Hypothalamus (tissue), 51 donors: ENCODE data around the gene PDAP1.
"Not testable (repeated sequence)": the region's sequence is repeated elsewhere in the genome, so short reads cannot be mapped to it uniquely, and the experiment has no call there.

Experiments used
- DNase-seq, 51 donors: peaks; one replicate each; lab custom pipeline; 2025; lab: John Stamatoyannopoulos, UW

The PDAP1 gene, protein sequence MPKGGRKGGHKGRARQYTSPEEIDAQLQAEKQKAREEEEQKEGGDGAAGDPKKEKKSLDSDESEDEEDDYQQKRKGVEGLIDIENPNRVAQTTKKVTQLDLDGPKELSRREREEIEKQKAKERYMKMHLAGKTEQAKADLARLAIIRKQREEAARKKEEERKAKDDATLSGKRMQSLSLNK

DNA sequence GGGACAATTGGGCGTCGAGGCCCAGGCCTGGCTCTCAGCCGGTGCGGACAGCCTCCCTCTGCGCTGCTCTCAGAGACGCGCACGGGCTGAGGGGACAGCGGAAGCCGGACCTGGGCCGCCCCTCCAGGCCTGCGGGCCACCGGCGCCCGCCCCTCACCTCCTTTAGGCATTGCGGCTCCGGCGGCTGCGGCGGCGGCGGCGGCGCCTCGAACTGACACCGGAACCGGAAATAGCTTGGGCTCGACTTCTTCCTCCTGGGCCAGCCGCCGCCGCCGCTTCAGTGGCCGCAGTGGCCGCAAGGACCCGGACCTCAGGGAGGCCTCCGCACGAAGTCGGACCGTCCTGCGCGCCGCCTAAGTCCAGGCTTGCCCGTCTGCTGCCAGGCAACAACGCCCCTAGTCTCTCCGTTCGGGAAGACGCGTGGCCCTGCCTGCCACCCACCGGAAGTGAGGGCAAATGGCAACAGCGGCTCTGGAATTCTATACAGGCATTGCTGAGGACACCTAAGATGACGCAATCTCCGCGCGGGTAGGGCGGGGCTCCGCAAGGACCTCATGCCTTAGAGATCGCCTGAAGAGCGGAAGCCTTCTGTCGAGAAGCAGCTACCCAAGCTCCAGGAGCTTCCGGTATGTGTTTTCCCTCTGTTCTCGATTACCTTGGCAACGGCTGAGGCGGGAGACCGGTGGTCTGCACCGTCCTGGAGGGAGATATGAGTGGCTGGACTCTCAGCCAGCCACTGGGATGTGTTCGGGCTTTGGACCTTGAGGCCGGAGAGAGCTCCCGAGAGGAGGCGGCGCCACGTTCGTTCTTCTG, at the start of gene PDAP1, which contains the start of gene BUD31:
TSS of gene PDAP1 (minus strand) at position 219 of the 813 bp plus-strand sequence. CDS start at position 170, 49 bp downstream.
TSS of gene BUD31 (plus strand) at position 591 of the 813 bp plus-strand sequence. CDS start 2,124 bp downstream, outside the sequence.
- DNase-seq, result peak; percentile 82 to 100 (median 94)

DNA sequence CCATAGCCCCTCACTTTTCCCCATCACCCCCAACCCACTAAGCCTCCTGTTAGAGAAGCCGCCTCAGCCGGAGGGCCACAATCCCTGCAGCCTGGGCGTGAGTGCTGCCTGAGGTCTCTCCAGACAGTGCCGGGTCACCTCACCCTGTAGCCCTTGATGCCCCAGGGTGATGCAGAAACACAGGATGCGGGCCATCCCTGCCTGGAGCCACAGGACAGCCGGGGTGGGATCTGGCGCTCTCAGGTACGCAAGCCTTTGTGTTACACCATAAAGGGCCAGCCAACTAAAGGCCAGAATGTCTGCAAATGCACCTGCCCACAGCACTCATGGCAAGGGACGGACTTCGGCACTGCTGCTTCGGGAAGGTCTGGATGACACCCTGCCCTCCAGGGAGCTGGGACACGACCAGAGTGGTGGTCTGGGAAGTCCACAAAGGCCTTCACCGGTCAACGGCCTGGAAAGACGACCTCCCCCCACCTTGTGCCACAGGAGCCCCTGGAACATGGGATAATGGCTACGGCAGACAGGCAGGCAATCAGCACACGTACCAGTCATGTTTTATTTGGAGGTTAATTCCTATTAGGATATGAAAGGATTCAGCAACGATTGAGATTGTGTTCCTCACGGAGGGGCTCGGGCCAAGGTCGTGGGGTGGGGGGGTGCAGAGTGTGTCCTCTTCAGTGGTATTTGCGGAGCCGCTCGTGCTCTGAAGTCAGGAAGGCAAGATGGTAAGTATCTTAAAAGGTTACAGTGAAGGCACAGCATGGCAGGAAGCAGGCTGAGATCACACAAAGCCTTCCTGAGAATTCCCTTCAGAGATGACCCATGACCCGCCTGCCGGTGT, 49.5 kb upstream of the PDAP1 start:
- no peak for DNase-seq

DNA sequence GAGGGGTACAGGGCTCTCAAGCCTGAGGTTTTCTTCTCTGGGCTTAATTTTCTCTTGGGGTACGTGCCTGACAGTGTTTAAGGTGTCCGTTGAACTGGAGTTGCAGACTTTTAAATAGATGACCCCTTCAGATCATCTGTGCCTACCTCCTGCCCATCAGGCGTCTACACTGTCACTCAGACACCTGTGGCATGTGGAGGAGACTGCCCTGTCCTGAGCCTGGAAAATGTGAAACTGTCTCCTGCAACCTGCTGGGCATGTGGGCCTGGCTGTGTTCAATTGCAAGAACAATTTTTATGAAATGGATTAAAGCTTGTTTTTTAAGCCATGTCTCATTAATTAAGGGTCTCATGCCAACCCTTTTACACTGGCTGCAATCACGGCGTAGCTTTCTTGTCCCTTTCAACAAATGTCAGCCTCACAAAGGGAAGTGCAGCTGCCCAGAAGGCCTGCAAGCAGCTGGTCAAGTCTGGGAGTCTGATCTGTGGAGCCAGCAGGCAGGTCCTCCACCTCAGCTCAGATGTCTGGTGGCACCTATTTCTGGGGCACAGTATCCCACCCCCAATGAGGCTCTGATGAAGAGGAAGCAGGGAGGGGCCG, 48.8 kb upstream of the PDAP1 start:
- no peak for DNase-seq

DNA sequence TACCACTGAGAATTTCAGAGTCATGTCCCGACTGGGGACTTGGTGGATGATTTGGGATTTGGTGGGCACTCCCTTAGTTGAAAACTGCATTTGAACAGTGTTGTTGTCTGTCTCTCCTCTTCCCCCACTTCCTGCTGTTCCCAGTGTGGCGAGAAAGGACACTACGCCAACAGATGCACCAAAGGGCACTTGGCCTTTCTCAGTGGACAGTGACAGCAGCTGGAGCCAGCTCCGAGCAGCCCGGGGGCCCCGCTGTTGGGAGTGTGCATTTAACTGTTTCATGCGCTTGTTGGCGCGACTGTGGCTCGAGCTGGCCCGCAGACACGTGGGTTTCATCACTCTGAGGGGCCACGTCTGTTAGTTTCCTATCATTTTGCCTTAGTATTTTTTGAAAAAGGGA, 47.9 kb upstream of the PDAP1 start:
- peak in 11 of 51 donors; percentile 6 to 43 (median 15) for DNase-seq

DNA sequence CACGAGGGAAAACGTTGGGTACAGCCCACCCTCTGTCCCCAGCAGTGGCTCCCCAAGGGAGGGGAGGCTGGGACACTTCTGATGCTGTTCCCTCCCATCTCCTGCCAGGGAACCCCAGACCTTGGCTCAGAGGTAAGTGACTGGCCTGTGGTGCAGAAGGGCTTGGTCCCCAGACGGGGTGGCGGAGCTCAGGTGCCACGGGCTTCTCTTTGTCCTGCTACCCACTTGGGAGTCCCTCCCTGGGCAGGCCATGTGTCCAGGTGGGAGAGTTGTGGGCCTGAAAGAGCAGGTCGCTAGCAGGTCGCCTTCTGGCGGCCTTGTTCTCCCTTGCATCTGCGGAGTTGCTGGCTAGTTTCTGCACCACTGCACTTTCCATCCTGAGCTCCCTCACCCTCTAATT, 47.5 kb upstream of the PDAP1 start:
- no peak for DNase-seq

DNA sequence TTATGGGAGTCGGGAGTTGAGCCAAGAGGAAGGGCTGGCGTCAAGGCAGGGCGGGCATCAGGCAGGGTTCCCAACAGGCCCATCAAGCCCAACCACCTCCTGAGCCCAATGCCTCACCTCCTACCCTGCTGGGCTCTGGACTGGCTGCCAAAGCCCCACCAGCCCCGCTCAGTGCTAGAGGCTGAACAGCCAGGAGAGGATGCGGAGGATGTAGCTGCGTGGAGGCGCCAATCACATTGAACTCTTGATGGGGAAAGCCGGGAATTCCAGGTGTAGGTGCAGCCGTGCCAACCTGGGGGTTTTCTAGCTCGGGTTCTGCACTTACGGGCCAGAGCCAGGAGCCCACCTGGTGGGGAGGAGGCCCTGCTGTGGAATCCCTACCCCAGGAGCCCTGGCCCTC, 44.7 kb upstream of the PDAP1 start:
- DNase-seq, result no peak

DNA sequence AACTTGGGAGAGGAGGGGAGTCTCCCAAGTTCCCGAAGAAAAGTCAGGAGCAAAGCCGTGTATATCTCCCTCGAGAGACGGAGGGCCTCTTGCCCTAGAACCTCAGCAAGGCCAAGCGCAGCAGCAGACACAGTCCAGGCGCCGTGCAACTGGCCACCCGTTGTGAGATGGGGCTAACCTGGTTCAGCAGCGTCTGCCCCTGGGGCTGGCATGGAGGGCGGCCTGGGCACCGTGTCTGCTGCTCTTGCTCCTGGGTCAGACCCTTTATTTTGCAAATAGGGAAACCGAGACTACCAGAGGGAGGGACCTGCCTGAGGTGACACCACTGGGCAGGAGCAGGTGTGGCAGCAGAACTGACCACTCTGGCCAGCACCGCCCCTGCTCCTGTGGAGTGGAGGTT, 44.1 kb upstream of the PDAP1 start:
- DNase-seq, result no peak

DNA sequence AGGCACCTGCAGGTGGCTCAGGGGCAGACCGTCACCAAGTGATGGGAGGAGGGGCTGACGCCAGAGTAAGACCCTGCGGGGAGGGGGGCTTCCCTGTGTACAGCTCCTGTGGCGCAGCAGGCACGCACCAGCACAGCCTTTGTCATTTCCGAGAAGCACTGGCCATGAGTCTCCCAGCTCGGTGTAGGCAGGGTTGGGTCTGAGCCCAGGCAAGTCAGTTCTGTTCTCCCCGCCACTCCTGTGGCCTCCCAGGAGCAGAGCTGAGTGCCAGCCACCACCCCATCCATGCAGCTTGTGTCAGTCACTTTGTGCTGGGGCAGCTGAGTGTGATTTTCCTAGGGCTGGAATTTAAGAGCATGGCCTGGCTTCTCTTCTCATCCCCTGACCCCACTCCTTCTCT, 43.5 kb upstream of the PDAP1 start:
- DNase-seq, result peak in 24 of 51 donors; percentile 8 to 67 (median 29)

DNA sequence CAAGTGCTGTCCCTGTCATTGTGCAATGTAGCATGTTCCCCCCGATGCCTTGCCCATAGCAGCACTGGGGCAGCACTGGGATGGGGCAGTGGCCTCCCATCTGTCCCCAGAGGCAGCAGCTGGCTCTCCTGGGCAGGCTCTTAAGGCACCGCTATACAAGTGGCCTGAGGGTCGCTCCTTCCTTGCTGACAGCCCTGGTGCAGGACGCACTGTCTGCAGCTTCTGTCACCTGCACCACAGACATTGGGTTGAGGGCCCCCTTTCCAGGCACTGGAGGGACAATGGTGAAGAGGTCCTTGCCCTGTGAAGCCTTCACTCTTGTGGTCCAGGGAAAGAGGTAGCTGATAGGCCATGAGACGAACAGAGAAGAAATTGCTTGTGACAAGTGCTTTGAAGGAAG, 40.9 kb upstream of the PDAP1 start:
- DNase-seq, result no peak

DNA sequence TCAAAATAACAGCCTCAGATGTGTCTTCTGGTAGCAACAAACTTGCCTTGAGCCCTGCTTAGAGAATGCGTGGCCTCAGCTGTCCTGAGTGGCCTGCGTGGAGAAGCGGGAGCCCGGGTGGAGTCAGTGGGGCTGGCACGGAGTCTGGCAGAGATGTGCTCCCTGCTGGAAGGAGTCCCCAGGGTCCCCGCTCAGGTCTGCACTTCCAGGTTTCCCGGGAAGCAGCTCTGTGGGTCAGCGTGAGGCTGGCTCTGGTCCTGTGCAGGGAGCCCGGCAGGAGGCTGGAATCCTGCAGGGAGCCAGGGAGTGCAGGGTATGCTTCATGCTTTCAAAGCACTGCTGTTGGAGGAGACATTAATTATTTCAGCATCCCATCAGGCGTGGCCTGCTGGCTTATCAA, 40.5 kb upstream of the PDAP1 start:
- no peak for DNase-seq

DNA sequence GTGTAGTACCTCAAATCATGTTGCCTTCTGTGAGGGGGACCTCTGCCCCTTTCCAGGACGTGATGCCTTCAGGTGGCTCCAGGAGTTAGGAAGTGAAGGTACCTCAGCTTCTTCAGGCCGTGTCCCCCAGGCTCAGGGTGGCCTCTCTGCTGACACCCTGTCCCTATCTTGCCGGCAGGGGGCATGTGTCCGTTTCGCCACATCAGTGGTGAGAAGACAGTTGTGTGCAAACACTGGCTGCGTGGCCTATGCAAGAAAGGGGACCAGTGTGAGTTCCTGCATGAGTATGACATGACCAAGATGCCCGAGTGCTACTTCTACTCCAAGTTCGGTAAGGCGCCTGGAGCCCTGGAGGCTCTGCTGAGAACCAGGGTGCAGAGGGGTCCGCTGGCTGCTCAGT, 39.5 kb upstream of the PDAP1 start:
- DNase-seq, result no peak

DNA sequence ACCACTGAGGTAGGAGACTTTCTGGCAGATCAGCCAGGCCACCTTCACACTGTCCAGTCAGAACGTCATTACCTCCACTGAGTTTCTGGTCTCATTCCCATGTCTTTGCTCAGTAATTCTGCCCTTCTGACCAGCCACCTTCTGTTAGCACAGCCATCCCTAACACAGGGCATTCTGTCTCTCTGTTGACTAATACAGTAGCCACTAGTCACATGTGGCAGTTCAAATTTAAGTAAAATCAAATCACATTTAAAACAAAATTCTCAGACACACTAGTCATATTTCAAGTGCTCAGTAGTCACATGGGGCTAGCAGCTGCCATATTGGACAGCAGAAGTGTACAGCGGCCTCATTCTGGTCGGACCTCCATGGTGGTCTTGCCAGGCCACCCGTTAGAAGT, 37.7 kb upstream of the PDAP1 start:
- no peak for DNase-seq

DNA sequence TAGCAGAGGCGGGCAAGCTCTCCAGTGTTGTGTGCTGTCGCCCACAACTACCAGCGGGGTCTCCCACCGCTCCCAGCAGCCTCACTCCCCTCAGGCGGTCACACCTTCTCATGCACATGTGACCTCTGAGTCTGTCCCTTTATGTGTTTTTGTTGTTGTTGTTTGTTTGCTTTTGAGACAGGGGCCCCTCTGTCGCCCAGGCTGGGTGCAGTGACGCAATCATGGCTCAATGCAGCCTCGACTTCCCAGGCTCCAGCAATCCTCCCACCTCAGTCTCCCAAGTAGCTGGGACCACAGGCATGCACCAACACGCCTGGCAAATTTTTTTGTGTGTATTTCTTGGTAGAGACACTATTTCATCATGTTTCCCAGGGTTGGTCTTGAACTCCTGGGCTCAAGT, 31.8 kb upstream of the PDAP1 start:
- DNase-seq, result no peak

DNA sequence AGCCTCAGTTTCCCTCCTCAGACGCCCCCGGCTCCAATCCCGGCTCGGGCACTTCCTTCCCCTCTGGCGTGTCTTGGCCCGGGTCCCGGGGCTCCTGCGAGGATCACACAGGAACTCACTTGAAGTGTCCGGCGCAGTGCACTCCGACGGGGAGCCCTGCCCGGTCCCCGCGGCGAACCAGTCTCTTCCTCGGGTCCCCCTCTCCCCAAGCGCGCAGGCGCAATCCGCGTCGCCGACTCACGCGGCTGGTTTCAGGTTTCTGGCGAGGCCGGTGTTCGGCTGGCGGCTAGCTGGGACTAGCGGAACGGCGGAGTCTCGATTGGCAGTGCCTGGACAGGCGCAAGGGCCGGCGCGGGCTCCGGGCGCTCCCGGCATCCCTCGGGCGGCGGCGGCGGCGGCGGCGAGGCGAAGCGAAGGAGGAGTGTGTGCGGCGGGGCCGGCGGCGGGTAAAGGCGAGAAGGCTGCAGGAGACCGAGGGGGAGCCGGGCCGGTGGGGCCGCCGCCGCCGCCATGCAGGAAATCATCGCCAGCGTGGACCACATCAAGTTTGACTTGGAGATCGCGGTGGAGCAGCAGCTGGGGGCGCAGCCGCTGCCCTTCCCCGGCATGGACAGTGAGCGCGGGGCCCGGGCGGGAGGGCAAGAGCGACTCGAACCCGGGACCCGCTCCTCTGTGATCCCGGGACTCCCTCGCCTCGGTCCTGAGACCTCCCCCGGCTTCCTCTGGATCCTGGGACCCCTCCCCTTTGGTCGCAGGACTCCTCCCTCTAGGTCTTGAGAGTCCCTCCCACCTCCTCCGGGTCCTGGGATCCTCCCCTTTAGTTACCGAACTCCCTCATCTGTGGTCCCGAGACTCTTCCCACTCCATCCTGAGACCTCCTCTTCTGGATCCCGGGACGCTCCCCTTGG, 30.4 kb upstream of the PDAP1 start, which contains the start of the genes CPSF4 and PTCD1:
TSS of gene CPSF4 (plus strand) at position 371 of the 908 bp plus-strand sequence. CDS start at position 511, 140 bp downstream.
TSS of gene PTCD1 (minus strand) at position 226 of the 908 bp plus-strand sequence. CDS start 3,556 bp downstream, outside the sequence.
- peak; percentile 46 to 97 (median 93) for DNase-seq

DNA sequence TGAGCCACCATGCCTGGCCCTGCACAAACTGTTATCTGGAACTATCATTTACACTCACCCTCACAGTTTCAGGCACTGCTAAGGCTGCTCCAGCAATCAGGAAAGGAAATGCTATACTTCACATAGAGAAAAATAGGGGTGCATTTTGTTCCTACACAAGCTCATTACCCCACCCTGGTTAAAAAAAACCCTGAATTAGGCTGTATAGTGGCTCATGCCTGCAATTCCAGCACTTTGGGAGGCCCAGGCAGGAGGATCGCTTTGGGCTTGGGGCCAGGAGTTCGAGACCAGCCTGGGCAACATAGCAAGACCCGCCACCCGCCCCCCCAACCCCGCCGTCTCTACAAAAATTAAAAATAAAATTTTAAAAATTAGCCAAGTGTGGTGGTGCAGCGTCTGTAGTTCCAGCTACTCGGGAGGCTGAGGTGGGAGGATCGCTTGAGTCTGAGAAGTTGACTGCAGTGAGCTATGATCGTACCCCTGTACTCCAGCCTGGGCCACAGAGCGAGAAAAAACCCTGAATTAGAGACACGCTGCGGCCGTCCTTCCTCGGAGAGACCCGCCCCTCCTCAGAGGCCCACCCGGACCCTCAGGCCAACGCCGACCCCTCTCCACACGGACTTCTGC, 29.7 kb upstream of the PDAP1 start:
- DNase-seq, result no peak

DNA sequence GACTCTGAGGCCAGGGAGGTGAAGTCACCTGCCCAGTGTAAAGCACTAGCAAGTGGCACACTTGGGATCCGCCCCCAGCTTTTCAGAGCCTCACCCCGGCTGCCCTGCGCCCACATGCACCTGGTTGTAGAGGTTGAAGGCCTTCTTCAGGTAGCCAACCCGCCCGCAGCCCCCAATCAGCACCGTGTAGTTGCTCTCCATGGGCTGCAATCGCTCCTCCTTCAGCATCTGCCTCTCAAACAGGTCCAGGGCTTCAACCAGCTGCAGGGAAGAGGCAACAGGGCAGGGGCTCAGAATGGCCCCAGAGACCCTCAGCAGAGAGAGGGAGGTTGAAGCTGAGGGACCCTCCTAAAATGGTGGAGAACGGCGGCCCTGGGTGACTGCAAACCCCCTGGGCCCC, 24.8 kb upstream of the PDAP1 start:
- DNase-seq, result no peak

DNA sequence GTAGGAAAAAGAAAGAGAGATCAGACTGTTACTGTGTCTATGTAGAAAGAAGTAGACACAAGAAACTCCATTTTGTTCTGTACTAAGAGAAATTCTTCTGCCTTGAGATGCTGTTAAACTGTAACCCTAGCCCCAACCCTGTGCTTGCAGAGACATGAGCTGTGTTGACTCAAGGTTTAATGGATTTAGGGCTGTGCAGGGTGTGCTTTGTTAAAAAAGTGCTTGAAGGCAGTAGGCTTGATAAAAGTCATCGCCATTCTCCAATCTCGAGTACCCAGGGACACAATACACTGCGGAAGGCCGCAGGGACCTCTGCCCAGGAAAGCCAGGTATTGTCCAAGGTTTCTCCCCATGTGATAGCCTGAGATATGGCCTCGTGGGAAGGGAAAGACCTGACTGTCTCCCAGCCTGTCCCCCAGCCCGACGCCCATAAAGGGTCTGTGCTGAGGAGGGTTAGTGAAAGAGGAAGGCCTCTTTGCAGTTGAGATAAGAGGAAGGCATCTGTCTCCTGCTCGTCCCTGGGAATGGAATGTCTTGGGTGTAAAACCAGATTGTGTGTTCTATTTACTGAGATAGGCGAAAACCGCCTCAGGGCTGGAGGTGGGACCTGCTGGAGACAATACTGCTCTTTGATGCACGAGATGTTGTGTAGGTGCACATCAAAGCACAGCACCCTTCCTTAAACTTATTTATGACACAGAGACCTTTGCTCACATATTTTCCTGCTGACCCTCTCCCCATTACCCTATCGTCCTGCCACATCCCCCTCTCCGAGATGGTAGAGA, 23.6 kb upstream of the PDAP1 start:
- not testable (repeated sequence) for DNase-seq

DNA sequence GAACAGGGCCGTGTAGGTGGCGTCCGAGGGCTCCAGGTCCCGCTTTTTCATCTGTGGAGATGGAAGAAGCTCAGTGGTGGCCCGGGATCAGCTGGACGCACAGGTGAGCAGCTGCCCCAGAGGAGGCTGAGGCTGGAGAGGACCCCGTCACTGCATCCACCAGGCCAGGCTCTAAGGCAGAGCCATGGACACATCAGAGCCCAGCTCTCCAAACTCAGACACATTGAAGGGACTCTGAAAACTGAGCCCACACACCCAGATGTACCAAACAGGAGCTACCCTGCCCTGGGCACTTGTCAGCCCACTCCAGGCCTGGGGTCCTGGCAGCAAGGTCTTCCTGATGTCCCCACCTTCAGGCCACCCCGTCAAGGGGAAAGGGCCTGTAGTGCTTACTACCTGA, 21.4 kb upstream of the PDAP1 start:
- no peak for DNase-seq
